Astrocyte (in vitro differentiated cells and primary cell): ENCODE measurements around the gene ETS1. TPM values are rescaled to one million over a fixed set of nuclear protein-coding genes. Genes with fewer than 3 reads are reported as not detected.
A peak's percentile ranks its signal among the peaks of the same experiment; 100 is the strongest.

ENCODE experiments used
- DNase-seq: peaks from one replicate; pipeline ENCODE4 v3.0.0-alpha.2; 2010; ENCODE audit warnings: low read depth
- FAIRE-seq: peaks from 2 replicates; lab custom pipeline; 2011; peaks lifted over from hg19 to GRCh38; lab: Jason Lieb, UNC
- H2AFZ ChIP-seq: 2 replicates; pipeline ENCODE4 v1.6.0; 2012; ENCODE audit warnings: low read depth, low read length, inconsistent platforms
- H3K27ac ChIP-seq: 2 replicates; pipeline ENCODE4 v1.5.1; 2011; ENCODE audit warnings: low read depth, low read length, inconsistent platforms
- H3K27me3 ChIP-seq: 2 replicates; pipeline ENCODE4 v1.6.0; 2011; ENCODE audit warnings: low read length, inconsistent platforms; ENCODE audit not compliant: insufficient read depth
- H3K36me3 ChIP-seq: 2 replicates; pipeline ENCODE4 v1.5.1; 2011; ENCODE audit warnings: low read length, inconsistent platforms; ENCODE audit not compliant: insufficient read depth
- H3K4me1 ChIP-seq: 2 replicates; pipeline ENCODE4 v1.5.1; 2011; ENCODE audit warnings: low read length, inconsistent platforms; ENCODE audit not compliant: insufficient read depth
- H3K4me2 ChIP-seq: 2 replicates; pipeline ENCODE4 v1.6.0; 2012; ENCODE audit warnings: low read length, inconsistent platforms
- H3K4me3 ChIP-seq: 2 replicates; pipeline ENCODE4 v1.5.1; 2011; ENCODE audit warnings: low read depth, mild to moderate bottlenecking, low read length, inconsistent platforms; ENCODE audit not compliant: insufficient read depth
- H3K79me2 ChIP-seq: 2 replicates; pipeline ENCODE4 v1.6.0; 2012; ENCODE audit warnings: mild to moderate bottlenecking, low read length, inconsistent platforms; ENCODE audit not compliant: insufficient read depth
- H3K9ac ChIP-seq: 2 replicates; pipeline ENCODE4 v1.6.0; 2012; ENCODE audit warnings: mild to moderate bottlenecking, low read length, inconsistent platforms
- H3K9me3 ChIP-seq: 2 replicates; pipeline ENCODE4 v1.5.1; 2012; ENCODE audit warnings: low read depth, mild to moderate bottlenecking, low read length, inconsistent platforms; ENCODE audit not compliant: insufficient read depth
- H4K20me1 ChIP-seq: 2 replicates; pipeline ENCODE4 v1.6.0; 2012; ENCODE audit warnings: low read length, inconsistent platforms; ENCODE audit not compliant: insufficient read depth
- H3K27ac Mint-ChIP-seq: one replicate; pipeline ENCODE4 v1.8.0; 2021; ENCODE audit warnings: mild to moderate bottlenecking, mixed read lengths; ENCODE audit not compliant: unreplicated experiment
- H3K27me3 Mint-ChIP-seq: one replicate; pipeline ENCODE4 v1.8.0; 2021; ENCODE audit warnings: low read depth, mixed read lengths; ENCODE audit not compliant: unreplicated experiment
- H3K36me3 Mint-ChIP-seq: one replicate; pipeline ENCODE4 v1.8.0; 2021; ENCODE audit warnings: low read depth, mixed read lengths; ENCODE audit not compliant: unreplicated experiment
- H3K4me1 Mint-ChIP-seq: one replicate; pipeline ENCODE4 v1.8.0; 2021; ENCODE audit warnings: low read depth, mixed read lengths; ENCODE audit not compliant: unreplicated experiment
- H3K4me3 Mint-ChIP-seq: one replicate; pipeline ENCODE4 v1.8.0; 2021; ENCODE audit warnings: mild to moderate bottlenecking, moderate library complexity, mixed read lengths; ENCODE audit not compliant: unreplicated experiment
- H3K9me3 Mint-ChIP-seq: one replicate; pipeline ENCODE4 v1.8.0; 2021; ENCODE audit warnings: mild to moderate bottlenecking, mixed read lengths; ENCODE audit not compliant: unreplicated experiment
- CTCF ChIP-seq: IDR thresholded peaks from 2 replicates; pipeline ENCODE4 v1.5.1; 2011; ENCODE audit warnings: low read depth, mild to moderate bottlenecking, inconsistent platforms, low read length, moderate library complexity; ENCODE audit not compliant: insufficient read depth
- EZH2 ChIP-seq: IDR thresholded peaks from 2 replicates; pipeline ENCODE4 v1.6.1; 2012; ENCODE audit warnings: mild to moderate bottlenecking, low read length, inconsistent platforms; ENCODE audit not compliant: insufficient read depth
- total RNA-seq: library from RNA; stranded (reverse); gene quantifications from 2 replicates; pipeline ENCODE4 v1.2.1, GENCODE V29; 2021

ETS1 gene
- total RNA-seq, 1 donor from 2014 or later = 107 TPM

- peaks cover 2% of the 10 kb centered on the region for H3K27me3 Mint-ChIP-seq
Measured at GRCh38 chr11:128544471-128545051, 42.8 kb downstream of the ETS1 start.

GRCh38 chr11:128540469-128540868 is 46.9 kb downstream of the ETS1 start:
- H4K20me1 ChIP-seq = no peaks in the 10 kb centered on the region
- no peak for DNase-seq
- no peak for FAIRE-seq
- H3K4me3 ChIP-seq = no peak overlapping the region
- peaks cover 5% of the 10 kb centered on the region for H3K27me3 ChIP-seq
- no peaks in the 10 kb centered on the region for H3K9me3 ChIP-seq
- Mint-ChIP-seq H3K27ac (no peak overlapping the region), H3K27me3 (peaks cover 2% of the 10 kb centered on the region), H3K36me3 (no peaks in the 10 kb centered on the region), H3K4me3 (no peak overlapping the region), H3K9me3 (no peaks in the 10 kb centered on the region), H3K4me1 (peaks cover 10% of the 10 kb centered on the region)
- no peak overlapping the region for H2AFZ ChIP-seq
- TF ChIP-seq CTCF (no peak), EZH2 (no peak)
- no peaks in the 10 kb centered on the region for H3K79me2 ChIP-seq
- H3K4me1 ChIP-seq = no peaks in the 10 kb centered on the region
- no peak overlapping the region for H3K27ac ChIP-seq
- no peak overlapping the region for H3K9ac ChIP-seq
- no peaks in the 10 kb centered on the region for H3K36me3 ChIP-seq
- no peak overlapping the region for H3K4me2 ChIP-seq

More at GRCh38 chr11:128544471-128545051, 42.8 kb downstream of the ETS1 start:
- FAIRE-seq (no peak), DNase-seq (no peak)
- peaks cover 12% of the 10 kb centered on the region for H3K4me1 Mint-ChIP-seq
- H3K27me3 ChIP-seq = peaks cover 2% of the 10 kb centered on the region
- H3K4me2 ChIP-seq = peak overlapping the region; percentile 23
- no peak overlapping the region for H3K27ac Mint-ChIP-seq
- H3K4me3 ChIP-seq = no peak overlapping the region
- no peak for TF ChIP-seq EZH2
- TF ChIP-seq CTCF = no peak
- H4K20me1 ChIP-seq = no peaks in the 10 kb centered on the region
- no peaks in the 10 kb centered on the region for H3K9me3 Mint-ChIP-seq
- peak overlapping the region; percentile 30 for H3K4me3 Mint-ChIP-seq
- H3K79me2 ChIP-seq = no peaks in the 10 kb centered on the region
- no peak overlapping the region for H3K27ac ChIP-seq
- H3K9me3 ChIP-seq = no peaks in the 10 kb centered on the region
- peak overlapping the region; percentile 30 for H2AFZ ChIP-seq
- H3K4me1 ChIP-seq = peaks cover 4% of the 10 kb centered on the region
- no peak overlapping the region for H3K9ac ChIP-seq
- no peaks in the 10 kb centered on the region for H3K36me3 Mint-ChIP-seq
- no peaks in the 10 kb centered on the region for H3K36me3 ChIP-seq

GRCh38 chr11:128536506-128536905 is 50.9 kb downstream of the ETS1 start:
- no peak overlapping the region for H3K4me3 Mint-ChIP-seq
- Histone ChIP-seq H2AFZ (no peak overlapping the region), H3K9ac (no peak overlapping the region), H4K20me1 (no peaks in the 10 kb centered on the region), H3K79me2 (no peaks in the 10 kb centered on the region), H3K4me3 (no peak overlapping the region), H3K4me1 (no peaks in the 10 kb centered on the region), H3K36me3 (no peaks in the 10 kb centered on the region), H3K27me3 (peaks cover 5% of the 10 kb centered on the region), H3K9me3 (no peaks in the 10 kb centered on the region), H3K27ac (no peak overlapping the region), H3K4me2 (no peak overlapping the region)
- TF ChIP-seq EZH2 (no peak), CTCF (no peak)
- H3K27me3 Mint-ChIP-seq = peaks cover 7% of the 10 kb centered on the region
- no peaks in the 10 kb centered on the region for H3K4me1 Mint-ChIP-seq
- H3K27ac Mint-ChIP-seq = no peak overlapping the region
- no peaks in the 10 kb centered on the region for H3K36me3 Mint-ChIP-seq
- no peak for FAIRE-seq
- H3K9me3 Mint-ChIP-seq = no peaks in the 10 kb centered on the region
- DNase-seq = no peak
